GM18519 (cell line): ENCODE results near the gene EGFR.

Experiments used
- ATAC-seq: cut with Tn5 transposase; IDR thresholded peaks from one replicate; pipeline ENCODE4 v1.9.1; 2021; ENCODE audit warnings: mild to moderate bottlenecking, moderate library complexity; ENCODE audit not compliant: unreplicated experiment, low FRiP score

Gene EGFR

DNA sequence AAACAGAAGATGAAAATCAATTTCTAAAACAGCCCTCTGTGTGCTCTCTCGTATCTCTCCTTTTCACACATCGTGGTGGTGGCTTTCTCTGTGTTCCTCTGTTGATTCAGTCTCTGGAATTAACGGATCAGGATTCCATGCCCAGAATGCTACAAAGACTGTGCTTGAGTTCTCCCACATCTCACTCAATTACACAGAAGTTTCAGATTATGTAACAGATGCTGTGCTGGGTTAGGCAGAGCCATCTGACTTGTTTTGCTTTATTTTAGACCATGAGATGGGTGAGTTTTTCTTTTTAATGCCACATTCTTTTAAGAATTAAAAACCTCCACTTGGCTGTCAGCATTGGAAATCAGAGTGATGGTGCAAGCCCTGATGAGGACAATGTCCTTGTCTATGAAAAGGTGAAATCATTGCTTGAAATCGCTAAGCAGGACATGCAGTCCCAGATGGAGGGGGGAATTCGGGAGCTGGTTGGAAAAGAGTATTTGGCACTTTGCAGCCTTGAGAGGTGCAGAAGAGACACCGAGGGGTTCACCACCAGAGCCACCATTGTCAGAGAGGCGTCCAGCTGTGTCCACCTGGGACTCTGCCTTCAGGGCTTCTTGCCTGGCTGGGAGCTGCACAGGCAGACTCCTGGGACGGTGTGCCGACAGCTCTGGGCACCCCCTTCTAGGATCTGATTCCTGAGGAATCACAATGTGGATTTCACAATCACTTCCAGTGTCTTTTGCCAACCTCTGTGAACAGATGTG lies 80.4 kb downstream of the EGFR start:
- no peak for ATAC-seq

GRCh38 chr7:55099821-55100543 lies 81.2 kb downstream of the EGFR start:
- no peak for ATAC-seq

DNA sequence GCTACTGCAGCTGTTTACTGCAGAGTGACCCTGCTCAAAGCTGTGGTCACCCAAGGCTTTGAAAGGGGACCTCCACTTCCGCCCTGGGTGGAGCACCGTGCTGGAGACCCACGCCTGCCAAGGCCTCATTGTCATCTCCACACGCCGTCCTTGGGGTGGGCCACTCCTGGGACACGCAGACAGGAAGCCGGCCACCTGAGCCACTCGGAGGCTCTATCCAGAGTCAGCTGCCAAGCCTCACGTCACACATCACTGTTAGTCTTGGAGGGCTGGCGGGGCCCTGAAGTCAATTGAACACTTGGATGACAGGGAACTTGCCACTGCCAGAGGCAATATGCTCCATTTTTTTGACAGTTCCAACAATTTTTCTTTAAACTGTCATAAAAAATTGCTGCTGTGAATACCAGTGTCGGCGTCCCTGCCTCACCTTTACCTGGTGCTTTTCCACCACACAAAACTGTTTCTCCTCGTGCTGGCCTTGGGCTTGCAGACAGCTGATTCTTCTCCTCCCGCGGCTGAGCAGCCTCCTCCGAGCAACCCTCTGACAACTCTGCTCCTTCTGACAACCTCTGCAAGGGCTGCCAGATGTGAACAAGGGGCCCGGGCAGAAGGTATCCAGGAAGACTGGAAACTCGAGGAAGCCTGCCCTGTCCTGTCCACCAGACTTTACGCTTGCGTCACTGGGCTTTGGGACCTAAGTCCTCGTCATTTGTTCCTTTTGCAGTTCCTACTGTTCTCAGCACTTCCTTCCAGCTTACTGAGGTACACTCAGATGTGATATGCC lies 81.9 kb downstream of the EGFR start:
- ATAC-seq: no peak

DNA sequence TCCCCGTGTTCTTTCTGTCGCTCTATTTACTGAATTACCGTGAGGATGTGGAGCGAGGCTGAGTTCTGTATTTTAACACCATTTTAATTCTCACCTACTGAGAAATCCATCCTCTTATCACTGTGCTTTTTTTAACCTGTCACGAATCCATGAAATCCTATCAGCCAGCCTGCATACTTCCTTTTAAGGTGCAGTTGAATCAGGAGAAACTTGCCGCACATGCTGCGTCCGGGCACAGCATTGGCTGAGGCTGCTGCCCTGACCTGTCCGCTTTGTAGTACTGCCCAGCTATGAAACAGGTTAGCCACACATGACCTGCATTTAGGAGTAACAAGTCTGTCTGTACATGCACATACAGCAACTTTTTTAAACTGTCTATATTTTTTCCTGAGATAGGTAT lies 82.5 kb downstream of the EGFR start:
- ATAC-seq: no peak

GRCh38 chr7:55104123-55104522 lies 85.3 kb downstream of the EGFR start:
- ATAC-seq: no peak

GRCh38 chr7:55104712-55105433 lies 86.1 kb downstream of the EGFR start:
- no peak for ATAC-seq

- ATAC-seq: no peak
Measured at GRCh38 chr7:55105952-55106351, 87.1 kb downstream of the EGFR start.

GRCh38 chr7:55107946-55108345 lies 89.1 kb downstream of the EGFR start:
- no peak for ATAC-seq

- ATAC-seq: no peak
Measured at GRCh38 chr7:55108401-55108800, 89.6 kb downstream of the EGFR start.

DNA sequence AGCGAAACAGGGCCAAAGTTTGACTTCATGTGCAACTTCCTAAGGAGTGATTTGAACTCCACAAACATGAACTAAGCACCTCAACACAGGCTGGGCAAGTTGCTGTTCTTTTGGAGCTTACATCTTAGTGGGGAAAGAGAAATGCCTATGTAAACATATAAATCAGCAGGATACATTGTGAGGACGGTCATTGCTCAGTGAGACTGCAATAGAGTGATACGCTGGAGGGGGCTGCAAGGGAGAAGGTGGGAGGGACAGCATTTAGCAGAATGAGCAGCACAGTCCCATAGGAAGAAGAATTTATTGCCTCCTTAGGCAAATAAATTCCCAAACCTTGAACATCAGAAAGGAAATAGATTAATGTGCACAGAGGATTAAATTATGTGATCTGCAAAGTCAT lies 90.0 kb downstream of the EGFR start:
- no peak for ATAC-seq

DNA sequence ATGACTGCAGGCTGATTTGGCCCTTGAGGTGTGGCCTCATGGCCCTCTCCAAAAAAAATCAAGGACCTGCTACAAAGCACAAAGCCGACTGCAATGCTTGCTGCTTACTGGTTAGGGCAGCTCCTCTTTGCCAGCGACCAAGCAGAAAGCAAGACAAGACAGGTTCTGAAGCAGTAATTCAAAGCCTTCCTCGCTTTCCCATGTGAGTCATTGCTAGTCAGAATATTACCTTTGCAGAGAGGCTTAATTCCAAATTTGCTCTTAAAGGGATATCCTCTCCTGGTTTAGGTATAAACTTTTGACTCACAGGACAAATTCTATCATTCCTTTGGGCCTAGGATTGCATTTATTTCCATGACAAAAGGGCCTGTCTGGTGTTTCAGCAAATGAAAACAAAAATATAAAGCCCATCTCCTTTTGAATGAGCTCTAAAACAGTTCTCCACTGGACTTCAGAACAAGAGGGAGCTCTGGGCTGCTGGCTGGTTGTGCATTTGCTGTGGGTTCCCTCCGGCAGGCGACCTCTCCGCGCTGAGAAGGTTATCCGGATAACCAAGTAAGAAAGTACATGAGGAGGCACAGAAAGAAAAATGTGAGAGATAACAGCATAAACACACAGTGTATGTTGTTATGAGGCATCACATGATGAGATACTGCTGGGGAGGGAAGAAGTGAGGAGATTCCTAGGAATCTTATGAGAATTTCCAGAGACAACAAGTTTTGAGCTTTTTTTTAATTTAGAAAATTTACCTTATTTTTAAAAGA lies 90.8 kb downstream of the EGFR start:
- ATAC-seq: no peak

GRCh38 chr7:55110282-55110992 lies 91.6 kb downstream of the EGFR start:
- ATAC-seq: no peak

- ATAC-seq: no peak
Measured at GRCh38 chr7:55110993-55111361, 92.2 kb downstream of the EGFR start.

DNA sequence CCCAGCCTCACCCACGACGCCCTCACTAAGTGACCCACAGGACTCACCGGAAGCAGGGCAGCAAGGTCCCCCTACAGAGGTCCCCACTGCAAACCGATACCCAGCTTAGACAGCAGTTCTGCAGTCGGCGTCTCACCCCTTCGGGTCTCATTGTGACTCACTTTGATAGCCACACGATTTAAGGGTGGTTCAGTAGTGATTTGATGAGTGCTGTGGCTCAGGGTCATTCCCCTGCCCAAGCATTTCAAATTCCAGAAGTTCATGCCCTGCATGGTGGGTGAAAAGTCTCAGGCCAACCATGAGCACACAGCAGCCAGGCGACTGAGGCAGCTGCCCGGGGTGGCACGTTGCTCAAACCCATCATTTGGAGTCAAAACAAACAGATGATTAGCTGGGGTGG lies 93.2 kb downstream of the EGFR start:
- no peak for ATAC-seq

DNA sequence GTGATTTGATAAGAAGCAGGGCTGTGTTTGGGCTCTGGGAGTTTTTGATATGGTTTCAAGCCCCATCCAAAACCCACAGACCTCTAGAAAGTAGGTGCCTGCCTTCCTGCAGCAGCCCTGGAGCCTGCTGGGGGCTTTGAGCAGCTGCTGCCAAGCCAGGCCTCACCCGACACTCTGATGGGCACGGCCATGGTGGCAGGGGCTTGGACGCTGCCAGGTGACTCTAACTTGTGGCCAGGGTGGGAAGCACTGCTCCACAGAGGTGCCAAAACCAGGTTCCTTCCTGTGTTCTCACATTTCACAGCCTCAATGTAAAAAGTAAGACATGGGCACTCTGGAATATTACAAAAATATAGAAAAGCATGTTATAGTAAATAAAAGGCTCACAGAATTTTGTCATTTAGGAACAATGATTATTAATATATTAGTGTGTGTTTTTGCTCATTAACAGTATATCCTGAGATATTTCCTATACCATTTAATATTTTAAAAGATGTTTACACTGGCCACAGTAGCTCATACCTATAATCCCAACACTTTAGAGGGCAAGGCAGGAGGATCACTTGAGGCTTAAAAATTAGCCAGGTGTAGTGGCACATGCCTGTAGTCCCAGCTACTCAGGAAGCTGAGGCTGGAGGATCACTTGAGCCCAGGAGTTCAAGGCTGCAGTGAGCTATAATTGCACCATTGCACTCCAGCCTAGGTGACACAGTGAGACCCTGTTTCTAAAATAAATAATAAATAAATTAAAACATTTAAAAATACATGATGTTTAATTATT lies 95.1 kb downstream of the EGFR start:
- ATAC-seq: no peak

DNA sequence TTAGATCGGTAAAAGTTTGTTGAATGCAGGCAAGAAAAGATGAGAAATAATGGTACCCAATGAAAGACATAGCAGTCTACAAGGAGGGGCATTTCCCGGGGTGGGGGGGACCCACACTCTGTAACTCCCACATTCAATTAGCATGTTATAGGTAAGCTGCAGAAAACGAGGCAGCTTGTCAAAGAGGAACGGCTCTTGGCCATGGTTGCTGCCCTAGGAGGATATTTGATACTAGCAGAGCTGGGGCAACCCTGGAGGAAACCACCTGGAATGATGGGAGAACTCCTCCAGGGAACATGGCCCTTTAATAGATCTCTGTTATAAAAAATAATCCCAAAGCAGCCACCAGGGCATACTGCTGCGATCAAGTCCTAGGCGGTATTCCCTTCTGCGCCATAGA lies 98.5 kb downstream of the EGFR start:
- ATAC-seq: no peak

DNA sequence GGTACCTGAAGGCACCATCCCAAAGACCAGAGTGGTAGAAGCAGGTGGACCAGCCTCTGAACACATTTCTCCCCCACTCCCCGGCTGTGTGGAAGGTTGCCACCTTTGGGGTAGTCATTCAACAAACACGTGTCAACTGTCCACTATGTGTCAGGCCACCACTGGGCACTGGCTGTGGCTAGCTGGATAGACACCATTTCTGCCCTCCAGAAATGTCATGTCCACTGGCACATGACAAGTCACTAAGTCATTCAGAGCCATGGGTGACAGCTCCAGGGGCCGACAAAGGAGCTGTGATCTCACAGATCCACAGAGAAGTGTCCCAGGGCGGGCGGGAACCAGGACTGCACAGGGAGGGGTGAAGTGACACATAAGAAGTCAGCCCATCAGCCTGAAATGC lies 99.6 kb downstream of the EGFR start:
- ATAC-seq: no peak

DNA sequence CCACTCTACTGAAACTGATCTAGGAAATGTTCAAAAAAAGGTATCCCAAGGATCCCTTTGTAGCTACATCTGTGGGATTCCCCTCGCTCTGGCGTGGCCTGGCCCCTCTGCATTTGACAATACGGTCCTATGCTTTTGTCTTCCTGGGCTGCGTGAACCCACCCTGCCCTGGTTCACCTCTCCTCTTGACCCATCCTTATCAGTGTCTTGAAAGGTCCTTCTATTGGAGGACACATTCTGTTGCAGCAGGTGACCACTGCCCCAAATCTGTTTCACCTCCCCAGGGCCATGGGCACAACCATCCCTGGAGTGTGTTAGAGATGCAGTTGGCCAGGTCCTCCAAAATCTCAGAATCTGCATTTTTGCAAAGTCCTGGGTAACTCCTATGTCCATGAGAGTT lies 100.8 kb downstream of the EGFR start:
- no peak for ATAC-seq

DNA sequence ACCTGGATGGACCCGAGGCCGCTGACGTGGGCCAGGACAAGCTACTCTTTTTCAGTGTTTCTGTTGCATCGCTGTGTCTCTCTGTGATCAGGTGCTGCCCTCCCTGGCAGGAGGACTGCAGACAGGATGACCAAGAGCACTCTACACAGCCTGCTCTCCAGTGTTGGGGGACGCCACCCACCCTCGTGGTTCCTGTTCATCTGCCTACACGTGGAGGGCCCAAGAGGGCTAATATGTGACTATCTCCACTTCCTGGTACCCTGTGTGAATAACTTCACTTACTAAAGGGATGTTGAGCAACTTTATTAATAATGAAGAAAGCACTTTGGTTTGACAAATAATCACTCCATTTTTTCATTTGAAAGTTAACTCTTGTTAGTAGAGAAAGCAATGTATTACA lies 101.3 kb downstream of the EGFR start:
- ATAC-seq: no peak
